ENCODE measurements around the gene TMEM95. TPM values are rescaled to one million over a fixed set of nuclear protein-coding genes. Genes with fewer than 3 reads are reported as not detected.

Gene TMEM95
- total and polyA plus RNA-seq, 10 of the 15 experiments (the other 5 are each of a cell fraction or from before 2014, with no cell fraction given): 0.05 to 0.28 TPM; not detected in 8

DNA sequence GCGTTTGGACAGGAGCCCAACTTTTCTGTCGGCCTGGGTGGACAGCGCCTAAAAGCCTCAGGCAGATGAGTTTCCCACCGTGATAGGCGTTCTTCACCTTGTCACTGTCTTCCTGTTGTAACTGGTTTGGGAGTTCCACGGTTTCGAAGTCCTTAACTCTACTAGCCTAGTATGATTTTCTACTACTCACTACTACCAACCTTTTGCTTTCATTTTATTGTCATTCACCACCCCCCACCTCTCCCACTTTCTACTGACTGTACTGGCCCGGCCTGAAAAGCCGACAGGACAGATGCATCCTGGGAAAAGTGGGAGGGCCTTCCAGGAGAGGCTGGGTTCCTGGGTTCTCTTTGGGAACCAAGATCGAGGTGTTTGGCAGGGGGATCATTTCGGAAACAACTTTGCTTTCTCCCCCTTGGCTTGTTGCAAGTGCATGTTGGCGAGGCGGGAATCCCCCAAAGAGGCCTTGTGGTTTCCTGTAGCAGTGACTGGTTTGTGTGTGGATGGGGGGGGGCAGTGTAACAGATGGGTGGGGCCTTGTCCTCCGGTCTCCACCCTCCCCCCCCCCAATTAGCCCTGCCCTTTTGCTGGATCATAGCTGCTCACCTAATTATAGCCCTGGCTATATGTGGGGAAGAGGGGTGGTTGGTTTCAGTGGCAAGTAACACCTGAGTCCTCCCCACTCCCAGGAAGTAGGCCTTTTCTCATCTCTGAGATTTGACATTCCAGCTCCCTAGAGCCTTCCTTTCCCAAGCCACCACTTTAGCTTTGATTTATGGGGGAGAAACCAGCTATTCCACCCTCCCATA lies 46.1 kb upstream of the TMEM95 start:
- DNase-seq (ENCODE audit: low read depth, low spot score) (peak; percentile 67), ATAC-seq (peak; percentile 42), FAIRE-seq (peak; percentile 86)
- Histone ChIP-seq H3K79me2 (ENCODE audit: control insufficient read depth, insufficient read depth, low read length) (peaks cover 51% of the 10 kb centered on the region), H3K9ac (ENCODE audit: control insufficient read depth, insufficient read depth, low read length) (peak overlapping the region; percentile 100), H3K4me2 (ENCODE audit: control insufficient read depth, insufficient read depth) (peak overlapping the region; percentile 93), H2AFZ (ENCODE audit: control insufficient read depth, low read depth, low read length) (no peak overlapping the region), H3K4me3 (peak overlapping the region; percentile 99), H4K20me1 (ENCODE audit: control insufficient read depth, insufficient read depth) (peaks cover 21% of the 10 kb centered on the region), H3K27me3 (replicated peaks in 1 of 2; ENCODE audit: control insufficient read depth in 2 of 2, insufficient read depth in 2 of 2, low read length in 1 of 2) (no peaks in the 10 kb centered on the region), H3K9me3 (replicated peaks; ENCODE audit: control insufficient read depth, insufficient read depth, low read length) (no peaks in the 10 kb centered on the region), H3K27ac (ENCODE audit: control insufficient read depth, insufficient read depth) (peak overlapping the region; percentile 99), H3K4me1 (ENCODE audit: control insufficient read depth, insufficient read depth, low read length) (peaks cover 21% of the 10 kb centered on the region), H3K36me3 (ENCODE audit: control insufficient read depth in 2 of 2, insufficient read depth in 2 of 2, low read length in 1 of 2) (peaks cover 23 to 35% of the 10 kb centered on the region in 2 experiments)
- SMC1A ChIA-PET (ENCODE audit: uncharacterized antibody, unreplicated experiment): interaction anchor here (0.8 to 1.3 kb wide), 3 partner anchors 23 to 252 kb away, joined by 3 read pairs; no protein-coding TSS in a partner anchor
- in situ Hi-C loops (cut with MboI): no loop called here
- CTCF ChIA-PET: interaction anchor here (0.9 to 2.1 kb wide), 5 partner anchors 16 to 67 kb away, joined by 3 to 6 read pairs (median 3); partner anchors contain the start of gene ACAP1
- RAD21 ChIA-PET (ENCODE audit: unreplicated experiment): interaction anchor here (1.3 to 1.5 kb wide), 2 partner anchors 28 to 89 kb away, joined by 4 to 5 read pairs; partner anchors contain the start of genes ACADVL, ACAP1 and DLG4
- POLR2A ChIA-PET: interaction anchor here (0.6 to 2.0 kb wide), 6 partner anchors 21 to 378 kb away, joined by 3 to 9 read pairs (median 4); partner anchors contain the start of genes ACAP1, NEURL4 and TP53
- BruUV-seq (replicated peaks): TSS peak; percentile 92
- intact Hi-C loops (cut with micrococcal nuclease; ENCODE audit: unreplicated experiment): loop anchor here (5.0 to 10.0 kb wide), 2 partner anchors 67 to 376 kb away; partner anchors contain the start of genes GABARAP, TP53 and WRAP53
- WGBS (ENCODE audit: insufficient coverage, insufficient replicate concordance, low lambda C conversion rate, missing lambda C conversion rate): 1% methylated on average over 14 of the region's 14 CpGs
- TF ChIP-seq CBFB (IDR thresholded peaks at IDR 0.05; ENCODE audit: low read depth): peak; percentile 91
- peak; percentile 74 for TF ChIP-seq EED (IDR thresholded peaks at IDR 0.05; ENCODE audit: low read depth)
- 0 out of 2 replicates have a peak, but pooled peaks have one; percentile 25 for TF ChIP-seq STAT3 (IDR thresholded peaks at IDR 0.05; ENCODE audit: low read depth, low read length)
- 0 out of 2 replicates have a peak, but pooled peaks have one; percentile 6 for TF ChIP-seq IRF4 (IDR thresholded peaks at IDR 0.05; ENCODE audit: low read depth, low read length)
- TF ChIP-seq HCFC1 (IDR thresholded peaks at IDR 0.05; ENCODE audit: low read length): peak; percentile 49; the same call in 1 of the 2 replicates
- TF ChIP-seq BHLHE40 (IDR thresholded peaks at IDR 0.05; ENCODE audit: borderline replicate concordance in 1 of 2, low read depth in 2 of 2, low read length in 1 of 2): peak; percentile 28 to 32; a peak in 2 of 4 replicates
- peak; percentile 62; the same call in 1 of the 2 replicates for TF ChIP-seq NFIC (IDR thresholded peaks at IDR 0.05; ENCODE audit: low read depth, low read length)
- peak; percentile 49; the same call in 1 of the 2 replicates for TF ChIP-seq YY1 (IDR thresholded peaks at IDR 0.05; ENCODE audit: low read depth, low read length)
- TF ChIP-seq POLR2AphosphoS5 (IDR thresholded peaks at IDR 0.05; ENCODE audit: low read length): peak; percentile 92
- TF ChIP-seq TCF12 (IDR thresholded peaks at IDR 0.05; ENCODE audit: low read depth, low read length): peak; percentile 14; the same call in 1 of the 2 replicates
- TF ChIP-seq, protein P1, sequence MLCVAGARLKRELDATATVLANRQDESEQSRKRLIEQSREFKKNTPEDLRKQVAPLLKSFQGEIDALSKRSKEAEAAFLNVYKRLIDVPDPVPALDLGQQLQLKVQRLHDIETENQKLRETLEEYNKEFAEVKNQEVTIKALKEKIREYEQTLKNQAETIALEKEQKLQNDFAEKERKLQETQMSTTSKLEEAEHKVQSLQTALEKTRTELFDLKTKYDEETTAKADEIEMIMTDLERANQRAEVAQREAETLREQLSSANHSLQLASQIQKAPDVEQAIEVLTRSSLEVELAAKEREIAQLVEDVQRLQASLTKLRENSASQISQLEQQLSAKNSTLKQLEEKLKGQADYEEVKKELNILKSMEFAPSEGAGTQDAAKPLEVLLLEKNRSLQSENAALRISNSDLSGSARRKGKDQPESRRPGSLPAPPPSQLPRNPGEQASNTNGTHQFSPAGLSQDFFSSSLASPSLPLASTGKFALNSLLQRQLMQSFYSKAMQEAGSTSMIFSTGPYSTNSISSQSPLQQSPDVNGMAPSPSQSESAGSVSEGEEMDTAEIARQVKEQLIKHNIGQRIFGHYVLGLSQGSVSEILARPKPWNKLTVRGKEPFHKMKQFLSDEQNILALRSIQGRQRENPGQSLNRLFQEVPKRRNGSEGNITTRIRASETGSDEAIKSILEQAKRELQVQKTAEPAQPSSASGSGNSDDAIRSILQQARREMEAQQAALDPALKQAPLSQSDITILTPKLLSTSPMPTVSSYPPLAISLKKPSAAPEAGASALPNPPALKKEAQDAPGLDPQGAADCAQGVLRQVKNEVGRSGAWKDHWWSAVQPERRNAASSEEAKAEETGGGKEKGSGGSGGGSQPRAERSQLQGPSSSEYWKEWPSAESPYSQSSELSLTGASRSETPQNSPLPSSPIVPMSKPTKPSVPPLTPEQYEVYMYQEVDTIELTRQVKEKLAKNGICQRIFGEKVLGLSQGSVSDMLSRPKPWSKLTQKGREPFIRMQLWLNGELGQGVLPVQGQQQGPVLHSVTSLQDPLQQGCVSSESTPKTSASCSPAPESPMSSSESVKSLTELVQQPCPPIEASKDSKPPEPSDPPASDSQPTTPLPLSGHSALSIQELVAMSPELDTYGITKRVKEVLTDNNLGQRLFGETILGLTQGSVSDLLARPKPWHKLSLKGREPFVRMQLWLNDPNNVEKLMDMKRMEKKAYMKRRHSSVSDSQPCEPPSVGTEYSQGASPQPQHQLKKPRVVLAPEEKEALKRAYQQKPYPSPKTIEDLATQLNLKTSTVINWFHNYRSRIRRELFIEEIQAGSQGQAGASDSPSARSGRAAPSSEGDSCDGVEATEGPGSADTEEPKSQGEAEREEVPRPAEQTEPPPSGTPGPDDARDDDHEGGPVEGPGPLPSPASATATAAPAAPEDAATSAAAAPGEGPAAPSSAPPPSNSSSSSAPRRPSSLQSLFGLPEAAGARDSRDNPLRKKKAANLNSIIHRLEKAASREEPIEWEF (IDR thresholded peaks at IDR 0.05; ENCODE audit: insufficient replicate concordance, low read depth, low read length): no peak
- TF ChIP-seq TBL1XR1 (IDR thresholded peaks at IDR 0.05; ENCODE audit: low read depth, low read length): no peak; the same call in 1 of the 2 replicates
- TF ChIP-seq POLR2A (IDR thresholded peaks at IDR 0.05; ENCODE audit: low read depth, low read length): peak; percentile 51
- TF ChIP-seq SMAD1 (IDR thresholded peaks at IDR 0.05; ENCODE audit: low read depth, partially characterized antibody): peak; percentile 14
- 0 out of 2 replicates have a peak, but pooled peaks have one; percentile 34 for TF ChIP-seq GABPA (IDR thresholded peaks at IDR 0.05; ENCODE audit: low read depth)
- peak; percentile 61 for TF ChIP-seq SIN3A (IDR thresholded peaks at IDR 0.05; ENCODE audit: low read depth, low read length)
- TF ChIP-seq EZH2 (IDR thresholded peaks at IDR 0.05; ENCODE audit: borderline replicate concordance, control insufficient read depth, low read depth, low read length): no peak

All from GM12878 (cell line).